ENCODE data around the gene PDIK1L. TPM values are rescaled to one million over a fixed set of nuclear protein-coding genes. Genes with fewer than 3 reads are reported as not detected.

PDIK1L gene
- total and polyA plus RNA-seq, 9 of the 15 experiments (the other 6 are each of a cell fraction or from before 2014, with no cell fraction given): 12.8 to 30.2 (median 21.5) TPM

GRCh38 chr1:26164036-26164860 lies 52.6 kb downstream of the PDIK1L start (continued):
- TF ChIP-seq CBFA2T3 (IDR thresholded peaks at IDR 0.05) (no peak), HSF4 (CRISPR knock-in tag; IDR thresholded peaks at IDR 0.05; ENCODE audit: borderline replicate concordance) (no peak), ATF1 (CRISPR knock-in tag; IDR thresholded peaks at IDR 0.05) (no peak), ATF1 (tag; IDR thresholded peaks at IDR 0.05) (peak; percentile 62; the same call in 1 of the 2 replicates), RBM15 (IDR thresholded peaks at IDR 0.05; ENCODE audit: insufficient read depth, low read length) (no peak), KAT7 (CRISPR knock-in tag; IDR thresholded peaks at IDR 0.05; ENCODE audit: borderline replicate concordance) (peak; percentile 97), ZNF830 (CRISPR knock-in tag; IDR thresholded peaks at IDR 0.05) (no peak), FOSL1 (tag; conservative IDR thresholded peaks at IDR 0.05) (no peak), ESRRA (IDR thresholded peaks at IDR 0.05; ENCODE audit: borderline replicate concordance, low read depth) (peak; percentile 59), SP2 (IDR thresholded peaks at IDR 0.05; ENCODE audit: extremely low read depth, low read depth, low read length, poor library complexity, severe bottlenecking) (no peak), PTBP1 (IDR thresholded peaks at IDR 0.05; ENCODE audit: low read depth, low read length) (0 out of 2 replicates have a peak, but pooled peaks have one; percentile 54), CHD4 (IDR thresholded peaks at IDR 0.05; ENCODE audit: insufficient read depth, insufficient replicate concordance, low read depth, low read length, poor library complexity, severe bottlenecking) (peak; percentile 53), ZNF134 (CRISPR knock-in tag; conservative IDR thresholded peaks at IDR 0.05) (no peak), RFX1 (IDR thresholded peaks at IDR 0.05) (no peak), NR2C2 (CRISPR knock-in tag; IDR thresholded peaks at IDR 0.05) (no peak), NR2C2 (tag; IDR thresholded peaks at IDR 0.05) (no peak), ZNF436 (CRISPR knock-in tag; IDR thresholded peaks at IDR 0.05) (no peak), NEUROD1 (IDR thresholded peaks at IDR 0.05; ENCODE audit: borderline replicate concordance, low read depth, low read length, partially characterized antibody) (no peak), MAFG (tag; conservative IDR thresholded peaks at IDR 0.05) (no peak), STAT5B (CRISPR knock-in tag; IDR thresholded peaks at IDR 0.05) (no peak), ZFP1 (CRISPR knock-in tag; IDR thresholded peaks at IDR 0.05) (no peak), HDAC8 (tag; IDR thresholded peaks at IDR 0.05) (peak; percentile 45; the same call in 1 of the 2 replicates), SAFB2 (IDR thresholded peaks at IDR 0.05; ENCODE audit: borderline replicate concordance, low read depth, low read length, severe bottlenecking) (no peak), SIN3B (IDR thresholded peaks at IDR 0.05; ENCODE audit: low read depth) (peak; percentile 49; the same call in 1 of the 2 replicates), MAX (CRISPR knock-in tag; IDR thresholded peaks at IDR 0.05) (no peak; the same call in 1 of the 2 replicates), THRA (IDR thresholded peaks at IDR 0.05) (no peak), FOXM1 (IDR thresholded peaks at IDR 0.05; ENCODE audit: low read depth) (no peak), FOXM1 (CRISPR knock-in tag; IDR thresholded peaks at IDR 0.05; ENCODE audit: low read depth) (0 out of 2 replicates have a peak, but pooled peaks have one; percentile 40)
